GOT3 (cell line): Measurements from ENCODE around the gene ZBTB38.

Experiments used
- DNase-seq: peaks from one replicate; lab custom pipeline; 2025; ENCODE audit warnings: mixed read lengths; lab: John Stamatoyannopoulos, UW

Gene ZBTB38

DNA sequence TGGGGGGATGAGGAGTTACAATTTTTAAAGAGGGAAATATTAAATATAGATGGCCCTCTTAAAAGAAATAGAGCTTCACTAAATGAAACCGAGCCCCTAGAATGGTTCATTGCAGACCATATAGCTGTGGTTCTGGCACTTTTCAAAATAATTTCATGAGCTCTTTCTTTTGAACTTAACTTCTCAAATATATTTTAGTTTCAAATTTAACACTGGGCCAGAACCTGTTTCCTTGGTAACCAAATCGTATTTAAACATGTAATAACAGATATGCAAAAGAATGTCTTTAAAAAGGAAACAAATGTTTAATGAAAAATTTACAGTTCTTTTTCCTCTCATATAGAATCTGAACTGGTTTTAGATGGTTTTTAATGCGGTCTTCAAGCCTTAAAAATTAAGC is 20.1 kb downstream of the ZBTB38 start:
- DNase-seq, result no peak

DNA sequence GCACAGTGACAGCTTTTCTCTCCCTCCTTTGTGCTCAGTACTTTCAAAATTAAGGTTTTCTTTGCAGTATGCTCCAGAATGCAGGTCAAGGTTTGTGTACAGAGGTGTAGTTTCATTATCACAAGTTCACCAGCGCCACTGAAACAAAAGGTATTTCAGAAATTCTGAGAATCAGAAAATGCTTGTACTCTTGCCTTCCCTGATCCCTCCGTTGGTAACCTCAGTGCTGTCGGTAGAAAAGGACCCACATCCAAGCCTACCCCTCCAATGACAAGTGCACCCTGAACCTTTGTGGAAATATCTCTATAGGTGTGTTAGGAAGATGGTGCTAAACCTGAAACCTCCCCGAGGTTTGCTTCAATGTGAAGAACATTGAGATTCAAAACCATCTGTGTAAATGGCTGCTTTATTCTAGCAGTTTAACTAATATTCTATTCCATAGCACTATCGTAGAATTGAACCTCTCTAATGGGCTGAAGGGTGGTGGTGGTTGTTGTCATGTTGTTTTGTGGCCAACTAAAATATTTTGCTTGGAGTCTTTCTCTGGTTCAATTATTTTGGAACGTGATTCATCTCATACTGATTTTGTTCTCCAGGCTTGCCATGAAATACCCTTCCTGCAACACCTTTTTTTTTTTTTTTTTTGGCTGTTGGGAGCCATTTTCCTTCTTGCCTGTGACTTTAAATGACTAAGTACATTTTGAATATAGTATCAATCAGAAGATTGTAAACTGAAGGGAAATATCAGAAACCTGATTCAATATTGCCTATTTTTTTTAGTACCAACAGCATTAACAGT is 20.7 kb downstream of the ZBTB38 start:
- DNase-seq, result no peak

DNA sequence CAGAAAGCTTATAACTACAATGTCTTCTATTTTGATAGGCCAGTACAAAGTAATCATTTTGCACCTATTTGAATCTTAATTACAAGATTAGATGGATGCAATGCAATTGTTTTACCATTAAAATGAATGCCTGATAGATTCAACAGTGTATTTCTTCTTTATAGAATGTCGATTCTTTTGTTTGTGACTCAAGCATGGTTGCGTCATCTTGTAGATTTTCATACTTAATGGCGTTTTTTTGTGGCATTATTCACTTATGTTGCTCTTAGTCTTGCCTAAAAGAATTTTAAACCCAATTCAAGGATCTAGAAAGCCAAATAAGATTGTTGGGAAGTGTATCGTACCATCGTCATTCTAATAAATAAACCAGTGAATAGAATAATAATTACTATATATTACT is 21.4 kb downstream of the ZBTB38 start:
- no peak for DNase-seq

- DNase-seq, result no peak
Observed at GRCh38 chr3:141390747-141391146, 22.4 kb downstream of the ZBTB38 start.

DNA sequence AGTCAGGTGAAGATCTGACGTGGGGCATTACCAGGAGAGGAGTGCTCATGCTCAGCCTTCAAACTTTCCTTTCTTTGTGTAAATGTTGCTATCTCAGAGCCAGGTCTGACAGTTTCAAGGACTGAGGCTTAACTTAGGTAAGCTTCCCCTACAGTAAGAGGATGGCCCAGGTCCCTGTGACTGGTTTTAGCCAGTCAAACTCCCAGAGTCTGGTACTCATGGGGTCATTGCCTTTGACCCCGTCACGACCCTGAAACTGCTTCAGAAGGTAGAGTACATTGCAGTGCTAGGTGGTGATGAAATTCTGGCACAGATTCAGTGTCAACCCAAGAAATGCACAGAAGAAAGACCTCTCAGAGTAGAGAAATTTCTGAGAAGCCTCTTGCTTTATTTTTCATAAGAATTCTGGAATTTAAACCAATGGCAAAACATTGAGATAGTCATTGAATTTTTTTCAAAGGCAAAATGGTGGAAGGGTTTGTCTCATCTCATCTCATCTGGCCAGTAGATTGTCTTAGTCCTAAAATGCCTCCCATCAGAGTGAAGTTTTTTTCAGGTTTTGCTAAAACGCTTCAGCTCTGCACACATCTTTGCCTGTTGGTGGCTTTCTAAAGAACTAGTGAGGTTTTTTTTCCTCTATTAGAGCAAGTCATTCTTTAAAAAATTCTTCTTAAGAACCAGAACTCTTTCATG is 23.1 kb downstream of the ZBTB38 start:
- no peak for DNase-seq

- DNase-seq, result no peak
Observed at GRCh38 chr3:141391991-141392316, 23.6 kb downstream of the ZBTB38 start.

DNA sequence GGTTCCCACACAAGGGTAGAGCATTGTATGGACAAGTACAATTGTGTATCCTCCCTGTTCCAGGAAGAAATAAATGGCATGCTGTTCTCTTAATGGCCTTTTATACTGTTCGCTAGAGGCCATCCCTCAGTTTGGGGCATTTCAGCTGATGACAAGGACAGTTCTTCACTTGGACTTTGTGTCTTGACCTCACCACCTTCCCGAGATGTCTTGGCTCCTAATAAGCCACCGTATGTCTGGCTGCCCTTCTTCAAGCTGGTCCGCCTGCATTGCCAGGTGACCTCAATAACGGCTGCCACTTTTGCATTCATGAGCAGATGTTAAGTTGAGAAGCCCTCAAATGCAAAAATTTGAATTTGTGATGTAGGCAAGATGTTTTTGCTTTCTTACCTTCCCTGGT is 24.1 kb downstream of the ZBTB38 start:
- no peak for DNase-seq

DNA sequence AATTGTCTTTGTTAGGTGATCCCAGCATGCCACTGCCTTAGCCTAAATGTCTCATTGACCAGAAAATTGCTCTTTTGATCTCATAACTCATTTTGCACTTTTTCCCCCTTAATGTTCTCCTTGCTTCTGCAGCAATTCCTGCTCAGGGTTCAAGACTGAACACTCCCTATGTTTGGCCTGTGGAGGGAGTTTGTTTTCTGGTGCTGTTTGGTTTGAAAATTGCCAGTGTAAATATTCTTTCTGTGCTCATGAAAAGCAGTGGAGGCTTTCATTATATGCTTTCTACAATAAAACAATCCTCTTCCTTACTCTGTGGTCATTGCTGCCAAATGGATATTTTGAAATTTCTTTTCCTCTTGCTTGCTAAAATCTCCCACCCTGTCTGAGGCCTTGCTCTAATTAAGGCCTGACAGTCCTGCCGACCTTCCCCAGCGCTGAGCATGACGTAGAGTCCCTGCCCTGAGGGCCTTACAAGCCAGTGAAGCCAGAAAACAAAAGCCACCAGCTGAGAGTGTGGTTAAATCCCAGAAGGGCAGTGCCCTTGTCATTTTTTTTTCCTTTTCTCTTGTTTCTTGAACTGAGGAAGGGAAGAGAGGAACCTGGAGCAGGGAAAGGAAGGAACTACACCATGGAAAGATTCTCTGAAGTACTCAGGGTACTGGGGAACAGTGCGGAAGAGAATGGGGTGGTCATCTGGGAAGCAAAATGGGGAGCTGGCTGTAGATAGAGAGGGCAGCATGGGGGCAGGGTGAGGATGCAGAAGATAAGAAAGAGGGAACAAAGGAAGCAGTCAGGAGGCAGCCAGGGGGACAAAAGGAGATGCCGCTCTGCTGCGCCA is 24.8 kb downstream of the ZBTB38 start:
- DNase-seq, result no peak

- DNase-seq, result no peak
Observed at GRCh38 chr3:141393735-141394076, 25.4 kb downstream of the ZBTB38 start.

DNA sequence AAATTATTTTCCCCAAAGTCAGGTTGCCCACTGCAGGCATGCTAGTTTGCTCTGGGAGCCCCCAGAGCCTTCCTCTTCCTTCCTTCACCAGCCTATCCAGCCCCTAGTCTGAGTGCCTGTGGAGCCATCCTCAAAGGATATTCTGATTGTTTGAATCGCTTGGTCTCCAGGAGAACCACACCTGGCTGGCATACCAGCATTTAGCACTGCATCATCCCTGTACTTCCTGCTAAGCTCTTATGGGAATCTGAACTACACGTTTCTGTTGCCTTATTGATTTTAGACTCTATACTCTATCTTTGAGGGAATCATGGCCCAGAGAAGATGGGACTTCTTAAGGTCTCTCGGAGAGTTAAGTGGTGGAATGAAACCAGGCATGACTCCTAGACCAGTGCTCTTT is 26.3 kb downstream of the ZBTB38 start:
- DNase-seq, result no peak

- DNase-seq, result no peak
Observed at GRCh38 chr3:141395005-141395589, 26.8 kb downstream of the ZBTB38 start.

DNA sequence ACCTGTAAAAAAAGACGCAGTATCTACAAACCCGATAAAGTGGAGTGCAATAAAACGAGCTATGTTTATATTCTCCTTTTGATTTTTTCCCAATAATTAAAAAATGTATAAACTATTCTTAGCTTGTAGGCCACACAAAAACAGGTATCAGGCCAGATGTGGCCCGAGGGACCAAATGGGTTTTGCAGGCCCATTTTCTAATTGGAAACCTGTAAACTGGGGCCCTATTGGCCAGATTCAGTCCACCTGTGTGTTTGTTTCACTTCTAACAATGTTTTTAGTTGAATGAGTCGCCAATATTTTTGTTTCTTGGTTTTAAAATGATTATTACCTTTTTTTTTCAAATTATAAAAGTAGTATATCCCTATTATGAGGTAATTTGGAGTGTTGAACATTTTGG is 29.7 kb downstream of the ZBTB38 start:
- DNase-seq, result no peak

DNA sequence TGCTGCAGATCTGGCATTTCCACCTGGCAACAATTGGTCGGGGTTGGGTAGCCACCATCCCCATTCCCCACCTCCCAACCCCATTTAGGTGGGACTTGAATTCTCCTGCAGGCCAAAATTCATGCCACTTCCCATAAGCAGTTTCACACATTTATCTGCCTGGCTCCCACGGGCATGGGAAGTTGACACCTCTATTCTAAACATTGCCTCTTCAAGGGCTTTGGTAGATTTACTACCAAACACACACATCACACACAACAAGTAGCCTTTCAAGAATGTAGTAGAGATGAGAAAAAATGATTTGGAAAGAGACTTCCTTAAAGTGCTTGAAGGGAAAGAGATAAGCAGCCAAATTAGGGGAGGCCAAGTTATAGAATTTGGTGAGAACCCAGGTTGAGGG is 30.9 kb downstream of the ZBTB38 start:
- DNase-seq, result no peak

DNA sequence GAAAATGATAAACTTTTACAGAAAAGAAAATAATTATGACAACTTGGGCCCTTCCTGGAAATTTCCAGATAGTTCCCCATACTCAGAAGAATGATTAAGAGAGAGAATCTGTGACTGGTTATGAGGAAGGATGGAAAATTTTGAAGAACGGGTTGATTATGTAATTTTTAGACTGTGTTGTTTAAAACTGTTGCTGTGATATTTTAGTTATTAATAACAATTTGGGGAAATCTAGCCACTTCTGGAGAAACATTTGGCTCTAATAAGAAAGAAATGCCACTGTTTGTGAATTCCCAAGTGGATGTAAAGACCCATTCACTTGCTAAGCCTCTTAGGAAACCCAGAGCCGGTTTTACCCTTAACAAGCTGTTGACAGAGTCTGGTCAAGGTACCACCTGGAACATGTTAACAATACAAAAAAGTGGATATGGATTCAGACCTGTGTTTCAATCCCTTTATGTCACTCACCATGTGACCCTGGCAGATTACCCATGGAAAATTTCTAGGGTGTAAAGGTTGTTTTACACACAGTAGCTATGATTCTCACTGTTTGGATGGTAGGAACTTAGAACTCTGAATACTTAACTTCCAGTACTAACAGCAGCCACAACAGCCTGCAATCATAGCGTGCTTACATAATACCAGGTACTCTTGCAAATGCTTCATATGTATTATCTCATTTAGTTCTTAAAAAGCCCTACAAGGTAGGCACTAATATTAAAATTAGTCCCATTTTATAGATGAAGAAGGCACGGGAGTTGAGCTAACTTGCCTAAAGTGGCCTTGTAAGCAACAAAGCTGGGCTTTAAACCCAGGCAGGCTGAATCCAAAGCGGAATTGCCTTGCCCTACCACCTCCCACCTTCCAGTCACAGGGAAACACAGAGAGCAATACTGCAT is 32.0 kb downstream of the ZBTB38 start:
- no peak for DNase-seq

GRCh38 chr3:141401095-141401494 is 32.8 kb downstream of the ZBTB38 start:
- no peak for DNase-seq

DNA sequence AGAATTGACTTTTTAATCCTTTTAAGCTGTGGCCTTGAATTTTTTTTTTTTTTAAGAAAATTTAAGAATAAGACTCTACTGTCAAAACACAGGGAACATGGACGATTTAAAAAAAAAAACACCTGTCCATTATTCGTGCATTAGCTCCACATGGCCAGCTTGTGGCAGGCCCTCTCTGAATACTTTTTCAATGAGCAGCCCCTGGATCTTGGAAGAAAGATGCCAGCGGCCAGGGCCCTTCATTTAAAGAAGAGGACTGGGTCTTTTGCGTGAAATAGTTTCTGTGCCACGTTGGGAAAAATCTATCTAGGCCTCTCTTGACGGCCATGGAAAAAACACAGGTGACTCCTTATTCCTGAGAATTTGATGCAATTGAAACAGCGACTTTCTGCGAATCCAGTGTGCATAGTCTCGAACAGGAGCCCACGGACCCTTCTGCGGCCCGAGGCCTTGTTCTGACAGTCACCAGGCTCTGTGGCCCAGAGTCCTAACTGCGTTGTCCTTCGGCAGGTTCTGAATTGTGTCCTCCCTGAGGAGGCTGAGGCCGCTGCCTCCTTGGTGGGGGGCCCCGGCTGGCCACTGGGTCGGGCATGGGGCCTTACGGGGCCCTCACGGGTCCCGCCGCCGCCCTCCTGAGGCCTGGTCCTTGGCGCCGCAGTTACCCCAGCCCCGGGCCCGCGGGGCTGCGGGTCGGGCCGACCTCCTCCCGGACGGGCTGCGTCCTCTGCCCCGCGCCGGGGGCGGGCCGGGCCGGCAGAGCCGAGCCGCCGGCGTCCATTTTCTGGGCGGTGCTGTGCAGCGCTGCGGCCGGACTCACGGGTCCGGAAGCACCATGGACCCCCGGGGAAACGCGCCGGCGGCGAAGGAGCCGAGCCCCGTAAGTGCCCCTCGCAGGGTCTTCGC is 33.5 kb downstream of the ZBTB38 start:
- no peak for DNase-seq

- DNase-seq, result peak; percentile 20
Observed at GRCh38 chr3:141402476-141403171, 34.3 kb downstream of the ZBTB38 start.

DNA sequence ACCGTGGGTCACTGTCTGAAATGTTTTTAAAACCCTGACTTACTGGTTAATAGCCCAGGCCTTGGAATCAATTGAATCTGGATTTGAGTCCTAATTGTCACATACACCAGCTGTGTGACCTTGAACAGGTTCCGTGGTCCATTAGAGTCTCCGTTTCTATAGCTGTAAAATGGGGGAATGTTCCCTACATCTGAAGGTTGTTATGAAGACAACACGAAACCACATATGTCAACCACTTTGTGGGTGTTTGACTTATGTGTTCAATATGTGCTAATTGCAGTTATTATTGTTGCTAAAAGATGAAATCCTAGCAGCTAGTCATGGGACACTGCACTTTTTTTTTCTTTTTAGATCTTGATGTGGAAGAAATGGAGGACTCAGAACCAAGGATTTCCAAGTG is 35.3 kb downstream of the ZBTB38 start:
- no peak for DNase-seq

- no peak for DNase-seq
Observed at GRCh38 chr3:141405025-141405424, 36.7 kb downstream of the ZBTB38 start.

GRCh38 chr3:141405591-141405990 is 37.3 kb downstream of the ZBTB38 start:
- DNase-seq, result no peak
